Iris pigment epithelial cell (primary cell): ENCODE results near the gene VPS26C.

Experiments
- DNase-seq: peaks from one replicate; pipeline ENCODE4 v3.0.0-alpha.2; 2011; ENCODE audit warnings: low read depth

The VPS26C gene

DNA sequence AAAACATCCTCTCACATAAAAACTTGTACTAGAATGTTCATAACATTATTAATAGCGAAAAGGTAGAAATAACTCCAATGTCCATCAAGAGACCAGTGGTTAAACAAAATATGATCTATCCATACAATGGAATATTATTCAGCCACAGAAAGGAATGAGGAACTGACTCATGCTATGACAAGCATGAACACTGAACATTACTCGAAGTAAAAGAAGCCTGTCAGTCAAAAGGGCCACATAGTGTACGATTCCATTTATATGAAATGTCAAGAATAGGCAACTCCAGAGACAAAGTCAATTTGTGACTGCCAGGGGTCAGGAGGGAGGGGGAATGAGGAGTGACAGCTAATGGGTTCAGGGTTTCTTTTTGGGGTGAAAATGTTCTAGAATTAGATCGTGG lies 2.3 kb downstream of the VPS26C start:
- peak; percentile 21 for DNase-seq

DNA sequence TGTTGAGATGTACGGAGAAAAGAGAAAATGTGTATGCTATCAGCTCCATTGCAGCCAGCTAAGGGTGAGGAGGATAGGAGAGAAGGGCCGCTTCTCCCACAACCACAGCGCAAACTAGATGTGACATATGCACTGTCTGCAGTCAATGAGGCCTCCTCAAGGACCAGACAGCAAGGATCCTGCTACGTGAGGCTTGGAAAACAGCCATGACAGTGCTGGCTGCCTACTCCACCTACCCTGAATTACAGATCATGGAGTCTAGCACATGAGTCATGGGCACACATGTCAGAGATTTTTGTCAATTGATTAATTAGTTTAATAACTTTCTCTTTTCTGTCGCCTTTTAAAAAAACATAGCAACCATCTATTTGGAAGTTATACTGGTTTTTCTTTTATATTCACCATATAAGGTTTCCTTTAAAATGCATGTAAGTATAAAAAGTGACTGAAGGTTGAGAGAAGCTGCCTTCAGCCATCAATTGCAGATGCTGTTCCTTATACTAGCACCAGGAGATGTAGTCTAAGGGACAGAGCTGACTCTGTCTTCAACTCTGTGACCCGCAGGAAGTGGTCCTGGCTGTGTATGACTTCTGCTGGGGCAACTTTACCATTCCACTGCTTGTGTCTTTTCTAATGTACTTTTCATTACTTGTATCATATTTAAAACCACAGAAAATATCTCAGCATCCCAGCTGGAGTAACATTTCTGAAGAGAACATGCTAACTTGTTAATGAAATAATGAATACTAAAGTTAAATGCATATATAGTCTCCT lies 3.1 kb downstream of the VPS26C start:
- DNase-seq = peak; percentile 50

DNA sequence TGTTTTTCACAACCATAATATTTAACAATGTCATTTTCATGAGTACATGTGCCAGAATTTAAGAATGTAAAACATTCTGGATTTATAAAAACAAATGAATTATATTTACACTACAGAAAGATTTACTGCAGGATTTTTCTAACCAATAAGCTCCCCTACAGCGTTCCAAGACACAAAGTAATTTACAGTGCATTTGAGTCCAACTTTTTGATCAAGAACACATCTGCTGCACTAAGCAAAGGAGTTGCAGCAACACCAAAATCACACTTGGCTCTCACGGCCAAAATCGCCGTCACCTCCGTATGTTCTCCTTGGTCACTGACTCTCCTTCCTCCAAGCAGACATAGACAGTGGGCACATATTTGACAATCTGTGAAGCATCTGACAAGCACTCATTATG lies 7.7 kb downstream of the VPS26C start:
- DNase-seq = no peak

DNA sequence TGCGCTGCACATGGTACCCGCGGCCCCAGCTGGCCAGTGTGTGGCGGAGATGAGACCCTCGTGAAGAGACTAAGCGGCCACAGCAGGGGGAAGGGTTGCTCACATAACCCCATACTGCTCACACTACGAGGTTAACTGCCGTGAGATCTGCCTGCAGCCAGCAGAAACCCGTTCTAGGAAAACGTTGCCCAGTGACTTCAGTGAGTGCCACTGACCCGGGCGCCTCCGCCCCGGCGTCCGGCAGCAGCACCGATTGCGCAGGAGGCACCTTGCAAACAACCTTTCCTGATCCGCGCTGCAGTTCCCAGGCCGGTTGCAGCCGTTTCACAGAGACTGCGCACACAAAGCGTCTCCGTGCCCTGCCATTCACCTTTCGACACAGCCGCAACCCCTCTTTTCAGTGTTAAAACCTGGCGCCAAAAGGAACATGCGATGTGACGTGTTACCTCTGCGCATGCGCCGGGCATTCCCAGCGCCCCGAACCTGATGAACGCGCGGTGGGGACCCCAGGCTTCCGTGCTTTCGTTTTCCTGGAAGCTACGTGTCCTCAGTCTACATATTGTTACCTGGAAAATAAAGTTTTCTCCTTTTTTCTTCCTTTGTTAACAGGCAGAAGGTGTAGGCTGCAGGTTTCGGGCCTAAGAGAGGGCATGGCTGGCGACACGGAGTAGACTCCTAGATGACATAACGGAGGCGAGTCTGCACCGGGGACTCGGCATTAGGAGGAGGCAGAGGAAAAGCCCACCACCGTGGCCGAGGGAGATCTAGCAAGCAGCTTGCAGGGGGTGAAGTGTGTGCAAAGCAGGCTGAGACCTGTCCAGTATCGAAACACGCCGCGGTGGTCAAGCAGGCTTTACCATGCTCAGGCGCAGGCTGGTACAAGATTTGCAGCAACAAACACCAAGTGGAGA lies 8.9 kb downstream of the VPS26C start:
- peak; percentile 66 for DNase-seq

DNA sequence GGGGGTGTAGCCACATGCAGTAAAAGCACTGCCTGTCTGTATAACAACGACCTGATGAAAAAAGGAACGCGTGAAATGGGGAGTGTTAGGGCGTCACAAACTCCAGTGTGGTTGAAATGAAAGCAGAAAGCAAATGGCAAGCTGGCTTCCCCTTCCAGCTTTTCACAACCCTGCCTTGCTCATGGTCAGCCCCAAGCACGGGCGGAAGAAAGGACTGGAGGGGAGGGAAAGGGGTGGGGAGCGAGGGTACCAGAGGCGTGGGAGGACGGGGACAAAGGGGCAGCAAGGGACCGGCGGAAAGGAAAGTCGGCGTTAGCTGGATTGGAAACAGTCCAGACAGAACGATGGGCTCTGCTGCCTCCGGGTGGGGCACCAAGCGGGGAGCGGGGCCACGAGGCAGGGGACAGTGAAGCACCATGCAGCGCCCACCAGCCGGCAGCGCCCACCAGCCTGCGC lies 9.6 kb downstream of the VPS26C start:
- peak; percentile 51 for DNase-seq

DNA sequence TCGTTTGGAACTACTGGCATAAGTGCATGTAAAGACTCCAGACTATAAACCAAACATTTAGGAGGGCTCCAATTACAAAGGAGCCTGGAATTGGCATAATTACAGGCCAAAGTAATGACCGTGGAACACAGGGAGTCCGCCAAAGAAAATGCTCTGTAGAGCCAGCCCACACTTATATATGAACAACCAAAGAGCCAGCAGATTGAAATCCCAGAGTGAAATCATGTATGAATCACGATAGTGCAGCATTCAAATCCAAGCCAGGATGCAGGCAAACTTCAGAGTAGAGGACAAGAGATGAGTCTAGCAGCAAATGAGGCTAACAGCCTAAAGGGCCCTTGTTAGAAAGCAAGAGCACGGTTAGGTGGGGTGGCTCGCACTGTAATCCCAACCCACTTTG lies 13.1 kb downstream of the VPS26C start:
- no peak for DNase-seq

DNA sequence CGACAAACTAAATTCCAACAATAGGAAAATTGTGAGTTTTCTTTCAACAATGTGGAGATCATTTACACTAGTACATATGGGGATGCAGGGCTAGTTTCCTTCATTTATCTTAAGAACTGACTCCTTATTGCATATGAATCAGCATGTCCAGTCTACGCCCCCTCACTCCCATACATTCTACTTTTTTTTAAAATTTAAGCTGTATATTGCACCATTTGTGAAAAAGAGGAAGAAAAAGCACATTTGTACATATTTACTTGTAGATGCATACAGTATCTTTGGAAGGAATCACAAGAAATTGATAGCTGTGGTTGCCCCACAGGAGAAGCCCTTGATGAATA lies 15.9 kb downstream of the VPS26C start:
- DNase-seq = no peak

DNA sequence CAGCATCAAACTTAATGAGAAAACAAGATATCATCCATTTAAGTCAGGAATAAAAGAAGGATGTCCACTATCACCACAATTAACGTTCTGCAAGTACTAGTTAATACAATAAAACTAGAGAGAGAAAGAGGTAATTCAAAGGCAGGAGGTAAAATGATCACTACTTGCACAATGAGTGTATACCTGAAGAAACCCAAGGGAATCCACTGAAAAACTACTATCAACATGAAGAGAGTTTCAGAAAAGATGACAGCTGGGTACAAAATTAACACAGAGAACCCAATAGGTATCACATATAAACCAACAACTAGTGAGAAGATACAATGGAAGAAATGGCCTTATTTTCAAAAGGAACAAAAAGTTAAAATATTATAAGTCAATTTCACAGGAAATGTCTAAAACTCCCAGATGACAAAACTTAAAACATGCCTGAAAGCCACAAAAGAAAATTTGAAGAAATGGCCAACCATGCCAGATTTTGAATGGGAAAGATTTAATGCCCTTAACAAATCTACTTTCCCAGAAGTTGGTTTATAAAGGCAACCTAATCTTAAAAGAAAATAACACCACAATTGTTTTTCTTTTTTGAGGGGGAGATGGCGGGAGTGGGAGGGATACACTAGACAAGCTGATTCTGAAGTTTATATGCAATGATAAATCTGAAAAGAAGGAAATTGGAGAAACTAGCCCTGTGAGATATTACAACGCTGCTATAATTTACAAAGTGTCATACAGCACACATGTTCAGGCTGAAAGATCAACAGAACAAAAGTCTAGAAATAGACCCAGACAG lies 17.8 kb downstream of the VPS26C start:
- no peak for DNase-seq

DNA sequence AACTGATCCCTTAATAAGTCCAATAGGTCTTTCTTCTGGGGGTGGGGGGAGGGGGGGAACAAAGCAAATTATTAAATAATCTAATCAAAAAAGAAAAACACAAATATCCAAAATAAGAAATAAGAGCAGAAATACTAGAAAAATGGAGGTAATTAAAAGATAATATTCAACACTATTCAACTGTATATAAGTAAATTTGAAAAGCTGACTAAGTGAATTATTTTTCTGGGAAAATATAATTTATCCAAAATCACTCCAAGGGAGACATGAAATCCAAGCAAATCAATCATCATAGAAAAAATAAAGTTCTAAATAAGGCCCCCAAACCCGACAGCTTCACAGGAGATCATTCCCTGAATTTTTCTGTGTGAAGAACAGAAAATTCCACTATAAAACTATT lies 18.8 kb downstream of the VPS26C start:
- no peak for DNase-seq

DNA sequence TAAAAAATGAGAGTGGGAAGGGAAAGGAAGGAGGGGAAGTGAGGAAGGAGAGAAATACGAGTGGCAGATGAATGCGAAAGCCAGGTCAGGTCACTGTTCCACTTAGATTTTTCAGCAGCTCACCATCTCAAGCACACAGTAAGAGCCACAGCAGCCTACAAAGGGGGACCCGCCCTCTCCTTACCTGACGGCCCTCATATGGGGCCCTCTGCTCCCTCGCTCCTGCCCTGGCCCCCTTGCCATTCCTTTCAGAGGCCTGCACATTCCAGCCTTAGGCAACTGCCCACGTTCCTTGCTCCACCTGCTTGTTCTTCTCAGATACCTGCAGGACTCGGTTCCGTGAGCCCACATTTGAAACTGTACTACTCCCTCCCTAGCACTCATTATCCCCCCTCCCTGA lies 22.0 kb downstream of the VPS26C start:
- no peak for DNase-seq

DNA sequence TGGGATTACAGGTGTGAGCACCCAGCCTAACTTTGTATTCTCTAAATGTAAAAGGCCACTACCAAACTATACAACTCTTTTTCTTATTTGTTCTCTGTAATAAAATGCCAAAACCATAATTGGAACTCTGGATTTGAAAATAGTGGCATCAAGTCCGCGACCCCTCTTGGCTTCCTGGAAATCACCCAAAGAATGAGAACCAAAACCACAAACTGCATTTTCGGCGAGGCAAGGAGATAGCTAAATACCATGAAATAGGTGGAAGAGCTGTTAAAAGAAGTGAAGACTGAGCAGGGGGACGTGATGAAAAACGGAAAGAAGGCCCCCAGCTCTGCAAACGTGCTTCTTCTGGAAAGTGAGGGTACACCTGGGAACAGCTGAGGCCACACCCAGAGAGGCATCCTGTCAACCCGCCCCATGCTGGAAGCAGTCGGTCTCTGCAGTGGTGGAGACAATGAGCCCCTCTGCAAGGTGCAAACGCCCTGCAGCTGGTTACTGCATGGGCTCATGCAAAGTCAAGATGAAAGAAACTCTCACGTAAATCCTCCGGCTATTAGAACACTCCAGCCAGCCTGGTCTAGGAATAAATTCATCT lies 22.5 kb downstream of the VPS26C start:
- DNase-seq = peak; percentile 31

DNA sequence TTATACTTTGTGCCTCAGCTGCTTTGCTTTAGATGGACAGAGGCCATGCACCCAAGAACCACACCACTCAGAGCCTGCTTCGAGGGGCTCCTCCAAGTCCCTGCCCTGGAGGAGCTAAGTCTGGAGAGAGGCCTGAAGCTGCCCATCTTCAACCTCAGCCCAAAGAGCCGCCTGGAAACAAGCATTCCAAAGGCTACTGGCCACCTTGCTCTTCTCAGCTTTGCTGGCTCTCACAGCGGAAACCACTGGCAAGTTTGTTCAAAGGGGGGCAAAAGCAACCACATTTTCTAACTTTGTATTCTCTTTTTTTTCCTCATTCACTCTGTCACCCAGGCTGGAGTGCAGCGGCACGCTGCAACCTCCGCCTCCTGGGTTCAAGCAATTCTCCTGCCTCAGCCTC lies 23.2 kb downstream of the VPS26C start:
- no peak for DNase-seq

DNA sequence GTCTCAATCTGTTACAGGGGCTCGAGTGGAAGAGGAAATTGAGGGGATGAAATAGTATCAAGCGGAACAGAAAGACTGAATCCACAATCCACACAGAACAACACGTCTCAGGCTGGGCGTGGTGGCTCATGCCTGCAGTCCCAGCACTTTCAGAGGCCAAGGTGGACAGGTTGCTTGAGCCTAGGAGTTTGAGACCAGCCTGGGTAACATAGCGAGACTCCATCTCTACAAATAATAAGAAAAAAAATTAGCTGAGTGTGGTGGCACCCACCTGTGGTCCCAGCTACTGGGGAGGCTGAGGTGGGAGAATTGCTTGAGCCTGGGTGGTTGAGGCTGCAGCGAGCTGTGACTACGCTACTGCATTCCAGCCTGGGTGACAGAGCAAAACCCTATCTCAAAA lies 25.7 kb downstream of the VPS26C start:
- DNase-seq = no peak

DNA sequence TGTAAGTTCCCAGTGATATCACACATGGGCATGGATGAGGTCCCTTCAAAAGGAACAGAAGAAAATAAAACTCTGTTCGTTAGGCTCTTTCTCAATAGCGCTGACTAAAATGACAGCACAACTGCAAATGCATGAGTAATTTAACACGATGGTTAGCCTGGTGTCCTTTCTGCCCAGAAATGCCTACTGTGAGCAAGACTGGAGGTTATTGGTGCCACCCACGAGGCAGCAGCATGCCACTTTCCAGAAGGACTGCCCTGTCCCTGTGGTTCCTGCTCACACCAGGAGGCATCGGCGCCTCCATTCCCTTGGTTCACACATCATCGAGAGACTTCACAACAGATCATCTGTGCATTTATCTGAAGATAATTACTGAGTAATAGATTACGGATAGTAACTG lies 26.2 kb downstream of the VPS26C start:
- DNase-seq = no peak

DNA sequence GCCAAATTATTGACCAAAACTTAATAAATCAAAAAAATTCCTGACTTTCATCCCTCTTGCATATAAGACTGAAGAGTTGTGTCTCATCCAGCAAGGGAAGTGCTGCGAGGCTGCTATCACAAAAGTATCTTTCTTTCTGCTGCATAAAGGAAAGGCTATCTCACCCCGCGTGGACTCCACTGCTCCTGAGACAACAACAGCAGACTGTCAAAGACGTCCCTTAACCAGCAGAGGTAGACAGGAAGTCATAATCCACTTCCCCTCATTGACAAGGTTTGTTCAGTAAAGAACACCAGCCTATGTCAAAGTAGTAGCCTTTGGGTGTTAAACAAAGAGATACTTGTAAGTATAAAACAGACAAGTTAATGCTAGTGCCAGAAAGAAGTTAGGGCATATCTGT lies 29.4 kb downstream of the VPS26C start:
- no peak for DNase-seq

DNA sequence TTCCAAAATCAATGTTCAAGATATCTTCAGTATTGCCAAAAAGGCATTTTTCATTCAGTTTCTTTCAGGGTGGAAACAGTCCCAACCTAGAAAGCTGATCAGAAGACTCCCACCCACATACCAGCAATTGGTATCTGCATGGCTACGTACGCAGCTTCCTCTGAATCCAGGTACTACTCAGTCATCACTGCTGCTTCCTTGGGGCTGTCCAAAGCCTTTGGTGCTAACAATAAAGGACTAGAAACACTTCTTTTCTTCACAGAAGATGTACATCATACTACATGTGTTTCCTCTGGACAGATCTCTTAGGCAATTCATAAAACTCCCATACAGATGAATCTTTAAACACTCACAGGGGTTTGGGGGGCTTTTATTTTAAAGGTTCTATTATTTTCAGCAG lies 29.8 kb downstream of the VPS26C start:
- no peak for DNase-seq

DNA sequence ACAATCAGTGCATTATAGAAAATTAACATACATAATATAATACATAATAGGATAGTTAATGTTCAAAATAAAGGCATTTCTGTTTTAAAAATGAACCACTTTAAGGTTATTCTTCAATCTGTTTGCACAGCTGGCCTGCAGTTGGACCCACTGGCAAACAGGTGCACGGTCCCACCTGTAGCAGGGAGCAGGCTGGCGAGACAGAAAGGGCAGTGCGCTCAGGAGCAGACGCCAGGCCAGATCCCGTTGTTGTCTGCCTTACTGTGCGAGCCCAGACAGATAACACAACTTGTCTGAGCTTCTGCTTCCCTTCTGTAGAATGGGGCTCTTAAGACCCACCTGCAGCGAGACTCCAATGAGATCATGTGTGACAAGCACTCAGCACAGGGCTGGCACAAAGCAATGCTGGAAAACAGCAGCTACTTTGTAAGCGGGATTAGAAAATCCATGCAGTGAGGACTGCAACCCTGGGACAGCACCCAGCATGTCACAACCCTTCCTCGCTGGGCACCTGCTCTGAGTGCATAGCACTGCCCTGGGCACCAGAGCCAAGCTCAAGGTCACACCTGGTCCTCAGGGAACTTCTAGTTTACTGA lies 33.5 kb downstream of the VPS26C start:
- DNase-seq = no peak

DNA sequence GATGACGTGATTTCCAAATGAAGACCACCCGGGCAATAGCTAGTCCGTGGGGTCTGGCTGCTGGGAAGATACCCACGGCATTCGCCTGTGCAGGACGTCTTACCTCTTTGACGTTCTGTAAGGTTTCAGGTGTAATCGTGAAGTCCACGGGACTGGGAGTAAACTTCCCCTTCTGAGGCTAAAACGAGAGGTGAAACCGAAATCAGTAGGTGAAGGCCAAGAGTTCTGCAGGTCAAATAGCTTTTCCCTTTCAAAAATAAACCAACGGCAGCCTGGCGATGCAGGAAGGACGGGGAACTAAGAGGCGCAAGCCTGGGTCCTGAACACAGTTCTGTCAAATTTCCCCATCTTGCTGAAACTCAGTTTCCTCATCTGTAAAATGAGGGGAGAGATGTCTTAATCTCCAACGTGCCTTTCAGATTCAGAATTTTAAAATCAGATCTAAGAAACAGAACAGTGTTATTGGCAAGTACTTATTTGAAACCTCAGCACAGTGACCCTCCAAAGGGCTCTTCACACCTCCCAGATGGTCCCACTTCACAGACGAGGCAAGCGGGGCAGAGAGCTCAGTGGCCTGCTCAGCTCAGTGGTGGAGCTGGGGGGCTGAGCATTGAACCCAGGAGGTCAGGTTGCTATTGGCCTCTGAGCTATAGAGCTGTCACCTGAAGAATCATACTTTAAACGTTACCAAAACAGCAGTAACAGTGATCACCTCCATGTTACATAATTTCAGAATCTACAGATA lies 34.7 kb downstream of the VPS26C start:
- no peak for DNase-seq

DNA sequence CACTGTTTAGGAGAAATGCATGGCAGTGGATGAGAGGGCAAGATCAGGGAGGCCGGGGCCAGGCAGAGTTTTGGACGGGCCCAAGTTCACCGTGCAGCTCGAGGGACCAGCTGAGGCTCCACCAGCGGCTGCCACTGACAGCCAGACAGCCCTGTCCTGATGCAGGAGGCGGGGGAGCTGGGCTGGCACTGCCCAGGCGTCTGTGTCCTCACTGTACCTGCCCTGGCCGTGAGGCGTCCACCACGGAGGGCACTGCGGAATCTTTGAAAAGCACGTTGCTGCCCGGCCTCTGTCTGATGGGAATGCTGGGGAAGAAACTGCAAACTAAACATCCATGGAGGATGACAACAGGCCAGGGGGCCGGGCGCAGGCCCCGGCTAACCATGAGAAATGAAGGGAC lies 35.5 kb downstream of the VPS26C start:
- no peak for DNase-seq

DNA sequence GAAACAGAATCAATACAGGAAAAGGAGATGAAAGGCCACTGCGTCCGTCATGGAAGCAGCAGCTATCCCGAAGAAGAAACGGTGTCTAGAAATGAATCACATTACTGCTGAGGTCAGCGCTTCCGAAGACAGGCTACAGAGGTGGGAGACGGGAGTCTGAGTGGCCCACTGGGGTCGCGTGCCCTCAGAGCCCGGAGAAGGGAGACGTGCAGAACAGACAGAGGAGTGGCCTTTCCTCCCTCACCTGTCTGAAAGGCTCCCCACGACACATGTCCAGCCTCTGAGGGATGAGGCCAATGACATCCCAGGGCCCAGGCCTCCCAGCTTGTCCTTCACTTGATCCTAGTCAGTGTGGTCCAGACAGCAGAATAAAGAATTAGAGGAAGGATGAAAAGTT lies 35.9 kb downstream of the VPS26C start:
- DNase-seq = no peak

DNA sequence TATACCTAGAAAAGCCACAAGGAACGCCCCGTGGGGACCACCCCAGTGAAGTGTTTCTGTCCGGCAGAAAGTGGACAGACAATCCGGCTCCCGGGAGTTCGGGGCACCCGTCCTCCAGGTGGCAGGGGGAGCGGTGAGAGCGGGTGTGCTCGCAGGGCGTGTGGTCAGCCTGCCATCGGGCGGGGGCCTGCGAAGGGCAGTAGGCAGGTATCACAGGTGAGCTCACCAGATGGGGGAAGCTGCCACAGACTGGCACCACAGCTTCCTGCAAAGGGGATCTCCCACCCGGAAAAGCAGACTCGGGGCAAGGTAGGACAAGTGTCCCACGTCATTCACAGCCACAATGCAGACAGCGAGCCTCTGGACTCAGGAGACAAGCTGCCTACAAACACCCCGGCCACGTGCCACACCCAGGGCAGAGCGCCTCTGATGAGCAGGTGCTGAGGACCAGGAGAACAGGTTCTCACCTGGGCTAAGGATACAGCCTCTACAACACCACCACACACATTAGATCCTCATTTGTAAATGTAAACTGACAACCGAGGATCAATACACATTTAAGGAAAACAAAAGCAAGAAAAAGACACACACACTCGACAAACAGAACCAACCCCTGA lies 36.4 kb downstream of the VPS26C start:
- no peak for DNase-seq
